Loucy (cell line): Measurements from ENCODE around the gene MCF2L.

Experiments
- H2AFZ ChIP-seq: fragments of 200-600 bp; sonication (generic); 2 replicates; pipeline ENCODE4 v1.6.0; 2016; ENCODE audit warnings: antibody characterized with exemption, mild to moderate bottlenecking, low read length, moderate library complexity
- H3F3A ChIP-seq: fragments of 200-600 bp; 2 replicates; pipeline ENCODE4 v1.6.0; 2016; ENCODE audit warnings: antibody characterized with exemption, low read depth, mild to moderate bottlenecking
- H3K27me3 ChIP-seq: fragments of 200-600 bp; sonication (generic); 2 replicates; pipeline ENCODE4 v1.6.1; 2014; ENCODE audit warnings: low read length, mild to moderate bottlenecking; ENCODE audit not compliant: insufficient read depth, poor library complexity, severe bottlenecking
- H3K36me3 ChIP-seq: fragments of 200-600 bp; sonication (generic); 2 replicates; pipeline ENCODE4 v1.6.1; 2016; ENCODE audit warnings: low read length; ENCODE audit not compliant: insufficient read depth
- H3K4me1 ChIP-seq: fragments of 200-600 bp; sonication (generic); 2 replicates; pipeline ENCODE4 v1.5.1; 2014; ENCODE audit warnings: low read length, mild to moderate bottlenecking; ENCODE audit not compliant: insufficient read depth, poor library complexity, severe bottlenecking
- H3K4me2 ChIP-seq: fragments of 200-600 bp; sonication (generic); 2 replicates; pipeline ENCODE4 v1.6.0; 2014; ENCODE audit warnings: antibody characterized with exemption, low read length, low read depth, mild to moderate bottlenecking; ENCODE audit not compliant: poor library complexity, severe bottlenecking
- H3K4me3 ChIP-seq: fragments of 200-600 bp; sonication (generic); 2 replicates; pipeline ENCODE4 v1.5.1; 2014; ENCODE audit warnings: low read length, mild to moderate bottlenecking, mixed read lengths; ENCODE audit not compliant: poor library complexity, severe bottlenecking
- H3K79me2 ChIP-seq: fragments of 200-600 bp; sonication (generic); 2 replicates; pipeline ENCODE4 v1.6.1; 2014; ENCODE audit warnings: low read length; ENCODE audit not compliant: insufficient read depth
- H3K9ac ChIP-seq: fragments of 200-600 bp; sonication (generic); 2 replicates; pipeline ENCODE4 v1.6.0; 2014; ENCODE audit warnings: mild to moderate bottlenecking, low read depth, low read length, moderate library complexity; ENCODE audit not compliant: poor library complexity, severe bottlenecking
- H3K9me2 ChIP-seq: fragments of 200-600 bp; sonication (generic); replicated peaks from 2 replicates; pipeline ENCODE4 v1.6.1; 2016; ENCODE audit warnings: low read depth, low read length, mixed read lengths
- H3K9me3 ChIP-seq: fragments of 200-600 bp; sonication (generic); 2 replicates; pipeline ENCODE4 v1.6.1; 2014; ENCODE audit warnings: mild to moderate bottlenecking, antibody characterized with exemption, low read length, low read depth; ENCODE audit not compliant: insufficient read depth
- H4K20me1 ChIP-seq: fragments of 200-600 bp; sonication (generic); 2 replicates; pipeline ENCODE4 v1.6.0; 2014; ENCODE audit warnings: antibody characterized with exemption, low read length, mild to moderate bottlenecking; ENCODE audit not compliant: insufficient read depth, poor library complexity, severe bottlenecking
- CTCF ChIP-seq: fragments of 200-600 bp; sonication (generic); conservative IDR thresholded peaks from 2 replicates; pipeline ENCODE4 v1.5.1; 2014; ENCODE audit warnings: mild to moderate bottlenecking, antibody characterized with exemption, low read length
- EZH2phosphoT487 ChIP-seq: fragments of 200-600 bp; IDR thresholded peaks from 2 replicates; pipeline ENCODE4 v1.6.1; 2018; ENCODE audit warnings: antibody characterized with exemption, mild to moderate bottlenecking, moderate library complexity, borderline replicate concordance

The MCF2L gene

GRCh38 chr13:113018676-113019465 lies 49.9 kb downstream of the MCF2L start:
- no peaks in the 10 kb centered on the region for H3K9me3 ChIP-seq

GRCh38 chr13:113020323-113021080 lies 51.5 kb downstream of the MCF2L start:
- H3F3A ChIP-seq = no peaks in the 10 kb centered on the region

More at GRCh38 chr13:113018676-113019465, 49.9 kb downstream of the MCF2L start:
- H3K79me2 ChIP-seq = no peaks in the 10 kb centered on the region
- no peaks in the 10 kb centered on the region for H3K36me3 ChIP-seq
- no peak overlapping the region for H2AFZ ChIP-seq
- no peak for TF ChIP-seq EZH2phosphoT487
- TF ChIP-seq CTCF = no peak
- H3K4me2 ChIP-seq = no peak overlapping the region
- H3F3A ChIP-seq = no peaks in the 10 kb centered on the region
- H3K9me2 ChIP-seq = no peaks in the 10 kb centered on the region
- H3K4me1 ChIP-seq = no peaks in the 10 kb centered on the region
- H3K4me3 ChIP-seq = no peak overlapping the region
- H3K9ac ChIP-seq = no peak overlapping the region
- no peaks in the 10 kb centered on the region for H3K27me3 ChIP-seq
- no peaks in the 10 kb centered on the region for H4K20me1 ChIP-seq

GRCh38 chr13:113021391-113021790 lies 52.4 kb downstream of the MCF2L start:
- H3K4me1 ChIP-seq = no peaks in the 10 kb centered on the region
- no peaks in the 10 kb centered on the region for H3F3A ChIP-seq
- no peaks in the 10 kb centered on the region for H3K79me2 ChIP-seq
- TF ChIP-seq CTCF = no peak
- TF ChIP-seq EZH2phosphoT487 = no peak
- no peaks in the 10 kb centered on the region for H3K36me3 ChIP-seq
- H2AFZ ChIP-seq = no peak overlapping the region
- no peak overlapping the region for H3K4me2 ChIP-seq
- H4K20me1 ChIP-seq = no peaks in the 10 kb centered on the region
- H3K27me3 ChIP-seq = no peaks in the 10 kb centered on the region
- no peak overlapping the region for H3K9ac ChIP-seq
- H3K4me3 ChIP-seq = no peak overlapping the region
- no peaks in the 10 kb centered on the region for H3K9me3 ChIP-seq
- no peaks in the 10 kb centered on the region for H3K9me2 ChIP-seq

More at GRCh38 chr13:113020323-113021080, 51.5 kb downstream of the MCF2L start:
- Histone ChIP-seq H3K4me1 (no peaks in the 10 kb centered on the region), H3K4me3 (no peak overlapping the region), H3K9ac (no peak overlapping the region), H3K27me3 (no peaks in the 10 kb centered on the region), H3K36me3 (no peaks in the 10 kb centered on the region), H3K4me2 (no peak overlapping the region), H3K9me3 (no peaks in the 10 kb centered on the region), H4K20me1 (no peaks in the 10 kb centered on the region), H3K79me2 (no peaks in the 10 kb centered on the region), H2AFZ (no peak overlapping the region), H3K9me2 (no peaks in the 10 kb centered on the region)
- no peak for TF ChIP-seq EZH2phosphoT487
- TF ChIP-seq CTCF = no peak
